ENCODE measurements around the gene AFAP1L1. TPM values are rescaled to one million over a fixed set of nuclear protein-coding genes. Genes with fewer than 3 reads are reported as not detected.

AFAP1L1 gene
- polyA plus RNA-seq, 2 of the 4 experiments (the other 2 are of a cell fraction), result 1.5 to 3.5 TPM

- TF ChIP-seq REST (IDR thresholded peaks at IDR 0.05) (no peak), ESRRA (IDR thresholded peaks at IDR 0.05; ENCODE audit: borderline replicate concordance, low read length) (no peak), ELK1 (IDR thresholded peaks at IDR 0.05; ENCODE audit: low read depth, low read length) (no peak), HOXA7 (CRISPR knock-in tag; IDR thresholded peaks at IDR 0.05) (no peak), POLR2AphosphoS2 (conservative IDR thresholded peaks at IDR 0.05; ENCODE audit: low read length) (no peak), MAZ (IDR thresholded peaks at IDR 0.05; ENCODE audit: borderline replicate concordance, low read depth, low read length) (no peak), PBX3 (IDR thresholded peaks at IDR 0.05) (no peak), GATA3 (IDR thresholded peaks at IDR 0.05; ENCODE audit: borderline replicate concordance) (no peak), CHD4 (IDR thresholded peaks at IDR 0.05; ENCODE audit: borderline replicate concordance) (no peak)
These were observed 84.0 kb downstream of the AFAP1L1 start (continued) for GRCh38 chr5:149355688-149356087.

GRCh38 chr5:149356391-149356790 lies 84.7 kb downstream of the AFAP1L1 start:
- no peak for DNase-seq (ENCODE audit: low read depth in 1 of 2, low spot score in 1 of 2)
- 96% methylated on average over 8 of the region's 8 CpGs for WGBS (ENCODE audit: missing lambda C conversion rate)

More at GRCh38 chr5:149356391-149356790, 84.7 kb downstream of the AFAP1L1 start:
- ATAC-seq, result no peak
- no peaks in the 10 kb centered on the region for H3K9me3 ChIP-seq
- no peak for TF ChIP-seq RCOR1 (IDR thresholded peaks at IDR 0.05; ENCODE audit: low read depth, low read length)
- TF ChIP-seq KDM5A (IDR thresholded peaks at IDR 0.05), result no peak
- TF ChIP-seq MAX (IDR thresholded peaks at IDR 0.05), result no peak
- no peak for TF ChIP-seq GATA3 (IDR thresholded peaks at IDR 0.05; ENCODE audit: borderline replicate concordance)
- no peak for TF ChIP-seq BHLHE40 (IDR thresholded peaks at IDR 0.05; ENCODE audit: low read depth, low read length)
- TF ChIP-seq CBX2 (IDR thresholded peaks at IDR 0.05; ENCODE audit: borderline replicate concordance, low read depth), result no peak
- TF ChIP-seq ZNF302 (CRISPR knock-in tag; IDR thresholded peaks at IDR 0.05), result no peak
- no peak for TF ChIP-seq USF2 (IDR thresholded peaks at IDR 0.05)
- TF ChIP-seq POLR2AphosphoS2 (conservative IDR thresholded peaks at IDR 0.05; ENCODE audit: low read length), result no peak
- no peak for TF ChIP-seq ZSCAN20 (CRISPR knock-in tag; IDR thresholded peaks at IDR 0.05)
- TF ChIP-seq CHD4 (IDR thresholded peaks at IDR 0.05; ENCODE audit: borderline replicate concordance), result no peak
- ChIA-PET POLR2A (interaction anchor here (4.1 kb wide), 1 partner anchor 11 kb away, joined by 34 read pairs; the partner anchor contains the start of gene GRPEL2), CTCF (interaction anchor here (0.6 to 44.9 kb wide), 11 partner anchors 9 to 909 kb away, joined by 3 to 1709 read pairs (median 7); partner anchors contain the start of gene GRPEL2)
- no peak overlapping the region for H3K4me2 ChIP-seq
- H3K4me1 ChIP-seq, result peaks cover 10% of the 10 kb centered on the region; the same call in 2 of the 3 replicates
- no peak overlapping the region for H3K27ac ChIP-seq
- no peak overlapping the region for H3K4me3 ChIP-seq
- FAIRE-seq, result no peak
